HG02884 (cell line): ENCODE results near the gene CACNA2D1.
"Not testable (repeated sequence)": the region's sequence is repeated elsewhere in the genome, so short reads cannot be mapped to it uniquely, and the experiment has no call there.

ENCODE experiments used
- ATAC-seq: cut with Tn5 transposase; IDR thresholded peaks from one replicate; pipeline ENCODE4 v1.9.1; 2021; ENCODE audit warnings: mild to moderate bottlenecking, moderate library complexity; ENCODE audit not compliant: unreplicated experiment

CACNA2D1 gene

GRCh38 chr7:82173400-82174021 lies 270.1 kb downstream of the CACNA2D1 start:
- ATAC-seq: no peak

- ATAC-seq: no peak
These were observed 270.7 kb downstream of the CACNA2D1 start for GRCh38 chr7:82172881-82173280.

GRCh38 chr7:82172017-82172416 lies 271.6 kb downstream of the CACNA2D1 start:
- ATAC-seq: no peak

GRCh38 chr7:82167558-82168314 lies 275.8 kb downstream of the CACNA2D1 start:
- no peak for ATAC-seq

- no peak for ATAC-seq
These were observed 277.1 kb downstream of the CACNA2D1 start for GRCh38 chr7:82166260-82167015.

GRCh38 chr7:82164813-82165212 lies 278.8 kb downstream of the CACNA2D1 start:
- no peak for ATAC-seq

GRCh38 chr7:82164410-82164809 lies 279.2 kb downstream of the CACNA2D1 start:
- no peak for ATAC-seq

GRCh38 chr7:82163586-82163985 lies 280.0 kb downstream of the CACNA2D1 start:
- ATAC-seq: no peak

- no peak for ATAC-seq
These were observed 281.3 kb downstream of the CACNA2D1 start for GRCh38 chr7:82162289-82162688.

GRCh38 chr7:82158327-82158726 lies 285.2 kb downstream of the CACNA2D1 start:
- no peak for ATAC-seq

GRCh38 chr7:82156893-82157292 lies 286.7 kb downstream of the CACNA2D1 start:
- ATAC-seq: no peak

GRCh38 chr7:82156168-82156567 lies 287.4 kb downstream of the CACNA2D1 start:
- no peak for ATAC-seq

- no peak for ATAC-seq
These were observed 288.8 kb downstream of the CACNA2D1 start for GRCh38 chr7:82154728-82155127.

- ATAC-seq: no peak
These were observed 289.8 kb downstream of the CACNA2D1 start for GRCh38 chr7:82153776-82154175.

- no peak for ATAC-seq
These were observed 290.7 kb downstream of the CACNA2D1 start for GRCh38 chr7:82152858-82153257.

GRCh38 chr7:82146491-82146890 lies 297.1 kb downstream of the CACNA2D1 start:
- ATAC-seq: no peak

- ATAC-seq: no peak
These were observed 301.2 kb downstream of the CACNA2D1 start for GRCh38 chr7:82142263-82142864.

- ATAC-seq: no peak
These were observed 302.1 kb downstream of the CACNA2D1 start for GRCh38 chr7:82141427-82141826.

- not testable (repeated sequence) for ATAC-seq
These were observed 303.0 kb downstream of the CACNA2D1 start for GRCh38 chr7:82140608-82141007.

- ATAC-seq: no peak
These were observed 312.4 kb downstream of the CACNA2D1 start for GRCh38 chr7:82131215-82131614.

- ATAC-seq: no peak
These were observed 314.5 kb downstream of the CACNA2D1 start for GRCh38 chr7:82129091-82129490.
